Activated CD8-positive, alpha-beta memory T cell treated with anti-CD3 and anti-CD28 coated beads for 24 hours (primary cell): ENCODE results near the gene MFAP4.

Experiments
- DNase-seq: peaks from one replicate; pipeline ENCODE4 v3.0.0-alpha.2; 2020

The MFAP4 gene

DNA sequence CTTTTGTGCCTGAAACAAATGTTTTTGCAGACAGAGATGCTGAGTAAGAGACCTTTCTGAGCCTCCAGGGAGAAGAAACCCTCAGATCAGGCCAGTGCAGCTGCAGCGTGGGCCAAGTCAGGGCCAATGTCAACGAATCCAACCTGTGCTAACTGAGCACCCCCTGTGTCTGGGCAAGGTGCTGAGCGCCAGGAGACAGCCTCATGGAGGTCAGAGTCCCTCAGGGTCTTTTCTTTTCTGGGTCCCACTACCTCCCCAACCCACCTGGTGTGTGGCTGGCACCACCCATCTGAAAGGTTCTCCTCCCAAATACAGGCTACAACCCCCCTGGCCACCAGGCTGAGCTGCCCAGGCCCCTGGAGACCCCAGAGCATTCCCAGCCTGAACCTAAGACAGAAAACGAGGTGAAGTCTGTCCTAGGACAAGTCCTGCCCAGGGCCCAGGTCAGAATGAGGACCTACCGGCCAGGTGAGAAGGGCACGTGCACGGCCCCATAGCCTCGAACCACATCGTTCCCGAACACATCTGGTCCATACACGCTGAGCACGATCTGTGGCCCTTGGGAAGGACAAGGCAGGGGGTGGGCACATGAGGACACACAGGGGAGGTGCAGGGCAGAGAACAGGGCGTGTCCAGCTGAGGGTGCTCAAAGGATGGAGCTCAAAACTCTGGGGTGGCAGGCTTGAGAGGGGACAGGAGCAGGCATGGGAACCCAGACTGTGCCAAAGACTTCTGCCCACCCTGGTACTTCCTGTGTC lies 39.5 kb downstream of the MFAP4 start:
- DNase-seq: no peak

DNA sequence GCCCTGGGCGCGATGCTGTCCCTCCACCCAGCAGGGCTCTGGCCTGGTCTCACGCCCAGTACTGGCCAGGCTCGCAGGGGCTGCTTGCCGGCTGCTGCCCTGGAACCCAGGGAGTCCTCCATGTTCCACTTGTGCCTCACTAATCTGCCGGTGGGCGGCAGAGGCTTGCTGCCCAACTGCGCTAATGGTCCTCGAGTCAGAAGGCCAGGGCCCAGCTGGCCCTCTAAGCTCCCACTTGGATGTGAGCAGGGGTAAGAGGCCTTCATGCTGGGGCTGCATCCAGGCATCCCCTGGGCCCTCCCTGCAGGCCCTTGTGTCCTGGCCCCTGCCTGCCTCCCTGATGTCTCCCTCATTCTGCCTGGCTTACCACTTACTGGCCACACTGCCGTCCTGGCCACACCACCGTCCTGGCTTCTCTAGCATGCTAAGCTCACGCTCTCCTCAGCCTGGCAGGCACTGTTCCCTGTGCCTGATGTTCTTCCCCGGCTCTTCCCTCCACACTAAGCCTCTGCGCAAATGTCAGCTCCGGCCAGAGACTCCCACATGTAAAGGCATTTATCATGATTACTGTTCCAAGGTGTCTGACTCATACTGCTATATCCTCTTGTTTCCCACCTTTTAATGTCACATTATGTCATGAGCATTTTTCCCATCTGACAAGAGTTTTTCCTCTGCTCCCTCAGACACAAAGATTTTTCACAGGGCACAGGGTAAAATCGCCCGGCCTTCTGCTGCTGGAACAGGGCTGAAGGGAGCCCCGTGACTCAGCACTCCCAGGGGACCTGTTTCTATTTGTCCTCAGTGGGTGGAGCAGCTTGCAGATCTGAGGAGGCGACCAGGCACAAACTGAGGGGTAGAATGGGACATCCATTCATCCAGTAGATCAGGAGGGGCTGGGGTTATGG lies 40.4 kb downstream of the MFAP4 start:
- no peak for DNase-seq

DNA sequence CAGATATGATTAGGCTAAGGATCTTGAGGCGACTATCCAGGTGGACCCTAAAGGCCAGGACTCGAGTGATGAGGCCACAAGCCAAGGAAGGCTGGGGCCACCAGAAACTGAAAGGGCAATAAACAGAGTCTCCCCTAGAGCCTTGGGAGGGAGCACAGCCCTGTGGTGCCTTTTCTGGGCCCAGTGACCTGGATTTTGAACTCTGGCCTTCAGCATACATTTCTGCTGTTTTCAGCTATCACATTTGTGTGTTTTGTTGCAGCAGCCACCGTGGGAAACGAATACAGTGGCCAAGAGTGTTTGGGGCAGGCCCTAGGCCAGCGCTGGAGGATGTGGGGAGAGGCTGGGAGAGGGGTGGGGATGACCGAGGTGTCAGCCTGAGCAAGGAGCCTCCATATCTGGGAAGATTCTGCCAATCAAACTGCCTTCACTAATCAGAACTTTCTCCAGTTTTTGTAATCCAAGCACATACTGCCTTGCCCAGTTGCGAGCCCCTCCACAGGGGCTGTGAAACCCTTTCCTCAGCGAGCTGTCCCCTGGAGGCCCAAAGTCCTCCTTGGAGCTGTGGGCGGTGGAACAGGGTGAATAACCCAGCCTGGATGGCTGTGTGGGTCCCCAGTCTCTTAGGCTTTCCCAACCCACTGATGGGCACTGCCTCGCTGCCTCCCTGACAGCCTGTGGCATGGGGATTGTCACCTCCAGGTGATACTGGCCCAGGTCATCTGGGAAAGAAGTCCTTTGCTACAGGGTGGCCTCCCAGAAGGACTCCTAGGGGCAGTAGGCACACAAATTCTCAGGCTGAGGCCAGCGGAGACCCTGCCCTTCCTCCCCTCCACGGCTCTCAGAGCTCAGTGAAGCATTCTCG lies 41.3 kb downstream of the MFAP4 start:
- DNase-seq: no peak

DNA sequence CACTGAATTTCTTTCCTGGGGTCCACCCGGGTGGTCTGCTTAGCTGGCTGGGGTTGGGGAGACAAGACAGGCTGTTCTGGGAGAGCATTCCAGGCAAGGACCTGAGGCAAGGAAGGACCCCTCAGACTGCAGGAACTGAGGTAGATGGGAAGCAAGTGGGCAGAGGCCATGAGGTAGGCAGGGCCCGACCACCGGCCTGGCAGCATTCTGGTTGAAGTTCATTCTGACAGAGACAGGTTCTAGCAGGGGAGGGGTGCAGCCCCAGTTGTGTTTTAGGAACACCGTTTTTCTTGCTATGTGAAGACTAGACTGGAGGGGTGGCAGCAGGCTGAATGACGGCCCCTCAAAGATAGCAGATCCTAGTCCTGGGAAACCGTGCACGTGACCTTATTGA lies 41.9 kb downstream of the MFAP4 start:
- no peak for DNase-seq

DNA sequence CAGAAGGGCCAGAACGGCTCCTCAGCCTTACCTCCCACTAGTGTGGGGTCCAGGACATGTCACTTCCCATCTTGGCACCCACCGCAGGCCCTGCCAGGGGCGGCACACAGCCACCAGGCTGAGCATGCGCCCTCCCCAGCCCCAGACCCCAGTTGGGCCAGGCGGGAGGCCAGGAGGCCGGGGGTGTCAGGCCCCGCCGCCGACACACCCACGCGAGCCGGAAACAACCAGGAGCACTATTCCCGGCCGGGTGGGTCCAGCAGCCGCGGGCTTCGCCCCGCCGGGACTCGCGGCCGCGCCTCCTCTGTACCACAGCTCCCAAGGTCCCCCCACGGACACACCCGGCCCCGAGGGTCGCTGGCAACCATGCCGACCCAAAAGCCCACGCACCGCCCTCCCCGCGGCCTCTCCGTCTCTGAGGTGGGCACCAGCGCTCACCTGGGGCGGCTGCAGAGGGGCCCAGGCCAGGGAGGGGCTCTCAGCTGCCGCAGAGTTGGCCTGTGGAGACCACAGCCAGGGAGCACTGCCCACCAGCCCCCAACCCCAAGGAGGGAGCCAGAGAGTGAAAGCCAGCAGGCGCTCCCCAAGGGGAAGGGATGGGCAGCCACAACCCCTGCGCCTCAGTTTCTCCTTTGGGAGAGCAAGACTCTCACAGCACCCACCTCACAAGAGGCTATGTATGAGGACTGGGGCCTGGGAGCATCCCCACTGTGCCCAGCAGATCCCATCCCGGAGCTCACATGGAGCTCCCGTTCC lies 42.5 kb downstream of the MFAP4 start:
- DNase-seq: no peak

DNA sequence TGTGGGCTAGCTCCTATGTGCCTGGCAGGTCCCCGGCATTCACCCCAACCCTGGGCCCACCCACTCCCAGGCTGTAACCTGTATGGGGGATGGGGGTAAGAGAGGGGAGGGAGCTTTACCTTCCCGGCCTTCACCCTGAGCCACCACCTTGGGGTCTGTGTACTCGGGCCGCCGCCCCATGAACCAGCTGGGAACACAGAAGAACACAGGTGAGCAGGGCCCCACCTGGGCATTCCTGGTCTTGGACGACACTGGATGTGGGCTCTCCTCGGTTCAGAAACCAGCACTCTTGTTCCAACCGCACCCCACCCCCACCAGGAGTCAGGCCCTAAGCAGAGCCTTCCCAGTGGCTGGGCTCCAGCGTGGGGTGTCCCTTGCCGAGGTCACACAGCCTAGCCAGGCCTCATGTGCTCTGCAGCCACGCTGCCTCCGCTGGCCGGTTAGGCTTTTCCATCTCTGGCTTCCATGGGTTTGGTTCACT lies 43.3 kb downstream of the MFAP4 start:
- DNase-seq: no peak

DNA sequence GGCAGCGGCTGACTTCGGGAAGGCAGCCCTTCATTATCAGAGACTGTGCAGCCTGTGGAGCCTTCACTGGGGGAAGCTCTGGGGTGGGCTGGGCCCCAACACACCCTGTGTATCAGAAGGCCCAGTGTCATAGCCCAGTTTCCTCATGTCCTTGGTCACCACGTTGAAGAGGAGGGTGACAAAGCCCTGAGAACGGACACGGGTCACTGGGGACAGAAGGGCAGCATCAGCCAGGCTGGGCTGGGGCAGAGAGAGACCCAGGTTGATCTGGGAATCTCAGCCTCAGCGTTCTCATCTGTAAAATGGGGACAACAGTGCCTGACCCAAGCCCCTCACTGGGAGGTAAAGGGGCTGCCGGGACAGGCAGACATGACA lies 43.7 kb downstream of the MFAP4 start:
- DNase-seq: no peak

DNA sequence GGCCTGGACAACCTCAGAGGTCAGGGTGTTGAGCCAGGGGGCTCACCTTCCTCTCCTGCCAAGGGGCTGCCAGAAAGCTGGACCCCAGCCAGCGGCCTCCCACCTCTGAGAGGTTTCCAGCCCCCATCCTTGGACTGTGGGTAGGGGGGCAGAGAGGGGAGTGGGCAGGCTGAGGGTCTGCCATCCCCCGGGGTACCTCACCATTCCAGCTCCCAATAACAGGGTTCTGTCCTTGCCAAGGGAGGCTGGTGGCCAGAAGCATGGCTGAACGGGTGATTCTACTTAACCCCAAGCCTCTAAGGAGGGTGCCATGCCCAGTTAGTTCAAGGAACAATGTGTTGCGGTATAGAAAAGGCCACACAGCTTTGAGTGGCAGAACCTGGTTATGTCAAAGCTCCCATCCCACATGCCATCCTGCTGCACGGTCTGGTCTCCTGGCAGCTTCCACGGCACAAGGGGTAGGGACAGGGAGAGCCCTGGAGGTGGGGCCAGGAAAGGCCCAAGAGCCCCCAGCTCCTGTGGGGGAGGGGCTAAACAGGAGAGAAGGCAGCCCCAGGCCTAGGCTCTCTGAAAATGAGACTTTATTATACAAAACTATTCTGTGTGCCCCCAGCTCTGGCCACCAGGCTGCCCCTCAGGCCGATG lies 44.3 kb downstream of the MFAP4 start:
- DNase-seq: no peak

DNA sequence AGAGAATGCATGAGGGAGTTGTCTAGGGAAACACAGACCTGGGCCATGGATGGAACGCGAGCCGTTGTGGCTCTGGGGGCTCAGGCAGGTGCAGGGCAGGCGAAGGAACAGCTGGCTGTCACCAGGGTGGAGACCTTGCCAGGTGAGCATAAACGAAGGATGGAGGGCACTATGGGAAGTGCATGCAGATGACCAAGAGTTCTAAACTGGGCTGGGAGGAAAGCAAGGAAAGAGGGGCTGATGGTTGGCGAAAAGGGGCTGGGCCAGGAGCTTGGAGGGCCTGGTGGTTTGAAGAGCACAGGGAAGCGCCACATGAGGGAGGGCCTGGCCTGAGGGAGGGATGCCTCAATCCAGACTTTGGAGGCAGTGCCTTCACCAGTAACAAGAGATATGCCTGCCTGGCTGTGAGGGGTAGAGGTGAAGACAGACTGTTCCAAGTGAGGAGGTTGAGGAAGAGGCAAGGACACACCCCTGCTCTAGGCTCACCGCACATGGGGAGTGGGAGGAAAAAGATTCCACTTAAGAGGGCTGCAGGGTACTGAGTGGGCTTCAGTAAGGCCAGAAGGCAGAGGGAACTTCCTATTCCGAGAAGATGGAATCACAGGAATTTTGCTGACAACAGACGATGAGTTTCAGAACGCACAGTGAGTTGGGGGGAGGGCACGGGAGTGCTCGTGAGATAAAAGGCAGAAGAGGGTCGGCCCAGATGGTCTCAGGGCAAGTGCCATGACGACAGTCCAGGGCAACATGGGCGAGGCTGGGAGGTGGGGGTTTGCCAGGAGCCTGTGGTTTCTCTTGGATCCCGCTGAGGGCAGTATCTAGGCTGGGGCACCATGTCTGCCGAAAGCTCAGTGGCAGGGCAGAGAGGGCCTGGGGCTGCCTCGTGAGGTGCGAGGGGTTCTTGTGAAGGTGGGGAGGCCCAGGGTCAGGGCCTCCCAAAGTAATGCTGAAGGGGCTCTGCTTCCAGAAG lies 45.1 kb downstream of the MFAP4 start:
- no peak for DNase-seq

DNA sequence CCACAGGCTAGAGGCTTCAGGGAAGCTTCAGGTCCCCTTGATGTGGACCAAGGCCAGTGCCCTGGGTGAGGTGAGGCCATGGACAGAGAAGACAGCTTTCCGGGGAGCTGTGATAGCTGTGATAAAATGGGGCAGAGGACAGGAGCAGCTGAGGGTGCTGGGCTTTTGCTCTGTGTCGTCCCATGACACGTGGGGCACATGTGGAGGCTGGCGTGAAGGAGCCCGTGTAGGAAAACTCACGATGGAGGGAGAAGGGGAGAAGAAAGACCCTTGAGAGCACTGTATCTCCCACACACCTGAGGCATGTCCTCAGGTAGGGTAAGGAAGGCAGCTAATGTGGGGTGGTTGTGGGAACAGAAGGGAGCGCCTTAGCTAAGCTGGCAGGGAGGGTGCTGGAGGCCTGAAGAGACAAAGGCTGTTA lies 45.8 kb downstream of the MFAP4 start:
- DNase-seq: no peak

DNA sequence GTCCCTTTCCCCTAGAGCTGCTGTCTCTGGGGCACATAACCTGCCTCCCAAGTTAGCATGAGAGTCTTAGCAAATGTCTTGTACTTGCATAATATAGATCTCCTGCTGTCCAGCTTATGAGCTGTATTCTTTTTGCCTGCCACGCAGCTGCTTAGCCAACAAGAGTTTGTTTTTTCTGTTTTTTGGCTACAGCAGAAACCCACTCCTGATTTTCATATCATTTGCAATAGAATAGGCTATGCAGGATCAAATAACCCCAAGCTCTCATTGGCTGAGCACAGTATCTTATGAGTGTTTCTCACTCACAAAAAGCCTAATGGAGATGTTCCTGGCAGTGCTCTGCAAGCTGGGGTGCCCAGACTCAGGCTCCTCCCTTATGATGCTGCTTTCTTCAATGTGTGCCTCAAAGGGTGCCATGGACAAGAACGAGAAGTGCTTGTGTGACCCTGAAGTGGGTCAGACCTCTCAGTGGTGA lies 47.6 kb downstream of the MFAP4 start:
- DNase-seq: no peak

DNA sequence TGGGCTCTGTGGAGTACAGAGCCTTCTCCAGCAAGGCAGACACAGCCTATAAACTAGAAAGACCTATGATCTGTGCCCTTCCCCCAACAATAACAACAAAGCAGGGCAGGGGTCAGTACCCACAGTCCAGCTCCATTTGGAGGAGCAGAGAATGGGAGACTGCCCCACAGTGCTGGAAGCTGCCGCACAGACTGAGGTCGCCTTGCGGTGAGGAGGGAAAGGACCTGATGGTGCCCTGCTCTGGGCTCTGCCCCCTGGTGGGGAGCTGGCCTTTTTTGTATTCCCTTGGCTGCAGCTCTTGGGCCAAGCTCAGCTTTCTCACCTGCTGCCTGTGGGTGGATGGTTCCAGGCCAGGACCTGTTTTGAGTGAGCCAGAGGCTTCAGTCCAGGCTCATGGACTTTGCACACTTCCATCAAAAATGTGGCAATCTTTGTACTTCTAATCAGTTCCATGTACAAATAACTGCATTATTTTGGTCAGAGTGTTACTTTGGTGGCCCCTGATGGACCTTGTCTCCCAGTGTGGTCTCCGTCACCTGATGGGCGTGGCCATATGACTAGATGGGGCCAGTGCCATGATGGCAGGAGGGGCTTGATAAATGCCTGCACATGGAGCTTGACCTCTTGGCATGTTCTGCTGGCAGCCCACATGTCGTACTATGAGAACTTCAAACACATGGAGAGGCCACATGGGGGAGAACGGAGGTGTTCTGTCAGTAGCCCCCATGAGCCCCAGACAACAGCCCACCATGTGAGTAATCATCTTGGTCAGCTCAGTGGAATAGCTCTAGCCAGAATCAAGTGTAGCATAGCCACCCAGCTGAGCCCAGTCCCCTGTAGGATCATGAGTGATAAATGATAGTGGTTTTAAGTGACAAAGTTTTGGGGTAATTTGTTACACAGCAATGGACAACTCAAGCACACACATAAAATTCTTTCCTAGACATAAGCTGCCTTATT lies 48.7 kb downstream of the MFAP4 start:
- peak; percentile 78 for DNase-seq

DNA sequence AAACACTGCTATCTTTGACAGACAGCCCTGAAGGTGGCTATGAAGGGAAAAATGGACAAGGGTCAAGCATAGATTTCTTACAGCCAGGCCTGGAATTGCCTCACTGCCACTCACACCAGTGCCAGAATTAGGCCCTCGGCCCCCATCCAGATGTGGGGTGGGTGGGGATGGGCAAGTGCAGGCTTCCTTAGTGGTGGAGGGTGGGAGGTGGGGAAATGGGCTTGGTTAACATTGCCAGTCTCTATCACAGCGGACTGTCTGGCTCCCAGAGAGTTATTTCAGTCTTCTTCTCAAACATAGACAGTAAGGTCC lies 49.3 kb downstream of the MFAP4 start:
- DNase-seq: no peak

DNA sequence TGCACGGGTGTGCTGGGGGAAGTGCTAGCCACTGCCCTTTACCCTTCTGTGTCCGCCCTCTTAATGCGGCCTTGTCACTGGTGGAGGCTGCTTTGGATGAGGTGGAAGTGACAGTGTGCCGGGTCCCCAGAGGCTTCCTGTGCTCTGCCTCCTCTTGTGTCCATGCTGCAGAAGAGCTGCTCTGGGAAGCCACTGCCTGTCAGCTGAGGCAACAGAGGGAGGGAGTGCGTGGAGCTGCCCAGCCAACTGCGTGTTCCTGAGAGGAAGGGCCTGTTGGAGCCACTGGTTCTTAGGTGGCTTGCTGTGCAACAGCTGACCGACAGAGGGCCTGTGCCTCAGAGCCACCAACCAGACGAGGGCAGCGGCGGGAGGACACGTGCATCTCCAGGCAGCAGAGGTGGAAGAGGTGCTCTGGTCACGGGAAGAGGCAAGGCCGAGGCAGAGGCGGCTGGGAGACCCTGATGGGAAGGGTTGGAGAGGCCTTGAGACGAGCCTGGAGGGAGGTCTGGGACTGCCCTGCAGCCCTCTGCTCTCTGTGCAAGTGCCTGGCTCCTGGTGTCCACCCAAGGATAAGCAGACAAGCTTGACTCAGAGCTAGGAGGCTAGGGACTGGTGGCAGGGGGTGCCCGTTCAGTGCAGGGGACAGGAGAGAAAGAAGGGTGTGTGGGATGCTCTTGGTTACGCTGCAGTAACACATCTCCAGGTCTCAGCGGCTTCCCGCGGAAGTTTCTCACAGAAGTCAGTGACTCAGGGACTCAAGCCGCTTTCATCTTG lies 49.9 kb downstream of the MFAP4 start:
- no peak for DNase-seq

DNA sequence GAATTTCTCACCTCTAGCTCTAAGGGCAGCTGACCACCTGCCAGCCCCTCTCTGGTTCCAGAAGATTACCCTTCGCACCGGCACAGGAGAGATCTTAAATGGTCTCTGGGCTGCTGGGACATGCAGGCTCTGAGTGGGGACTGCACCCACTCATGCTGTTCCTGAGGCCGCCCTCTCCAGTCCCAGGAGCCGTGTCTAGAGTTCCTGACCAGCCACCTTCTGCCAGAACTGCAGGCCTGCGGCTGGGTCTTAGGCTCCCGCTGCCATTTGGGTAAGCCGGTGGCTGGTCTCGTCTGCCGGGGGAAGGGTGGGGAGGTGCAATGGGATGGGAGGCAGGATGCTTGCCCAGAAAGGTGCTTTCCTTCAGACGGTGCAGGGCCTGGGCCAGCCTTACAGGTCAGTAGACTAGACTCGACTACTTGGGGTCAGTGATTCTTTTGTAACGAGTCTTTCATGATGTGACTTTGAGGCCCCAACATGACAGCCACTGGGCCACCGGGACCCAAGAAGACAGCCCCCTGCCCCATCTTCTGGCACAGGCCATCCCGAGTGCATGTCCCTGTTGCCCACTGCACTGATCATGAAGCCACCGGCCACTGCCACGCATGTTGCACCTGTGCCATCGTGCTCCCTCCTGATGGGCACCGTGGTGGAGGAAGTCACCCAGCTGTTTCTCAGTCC lies 50.9 kb downstream of the MFAP4 start:
- DNase-seq: no peak

DNA sequence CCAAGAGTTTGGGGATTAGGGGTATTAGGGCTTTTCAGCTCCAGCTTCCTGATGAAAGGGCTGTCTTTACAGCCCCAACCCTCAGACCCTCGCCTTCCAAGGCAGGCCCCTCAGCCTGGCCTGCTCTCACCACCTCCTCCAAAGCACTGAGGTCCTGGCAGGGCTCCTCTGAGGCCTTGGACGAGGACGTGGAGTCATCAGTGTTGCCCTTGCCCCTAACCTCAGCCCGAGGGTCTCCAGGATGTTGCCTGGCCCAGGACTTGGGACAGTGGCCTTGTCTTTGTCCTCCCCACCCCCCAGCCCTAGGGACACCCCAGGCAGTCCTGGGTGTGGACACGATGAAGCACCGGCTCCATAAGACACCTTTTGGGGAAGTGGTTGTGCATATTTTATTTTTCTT lies 52.7 kb downstream of the MFAP4 start:
- no peak for DNase-seq

DNA sequence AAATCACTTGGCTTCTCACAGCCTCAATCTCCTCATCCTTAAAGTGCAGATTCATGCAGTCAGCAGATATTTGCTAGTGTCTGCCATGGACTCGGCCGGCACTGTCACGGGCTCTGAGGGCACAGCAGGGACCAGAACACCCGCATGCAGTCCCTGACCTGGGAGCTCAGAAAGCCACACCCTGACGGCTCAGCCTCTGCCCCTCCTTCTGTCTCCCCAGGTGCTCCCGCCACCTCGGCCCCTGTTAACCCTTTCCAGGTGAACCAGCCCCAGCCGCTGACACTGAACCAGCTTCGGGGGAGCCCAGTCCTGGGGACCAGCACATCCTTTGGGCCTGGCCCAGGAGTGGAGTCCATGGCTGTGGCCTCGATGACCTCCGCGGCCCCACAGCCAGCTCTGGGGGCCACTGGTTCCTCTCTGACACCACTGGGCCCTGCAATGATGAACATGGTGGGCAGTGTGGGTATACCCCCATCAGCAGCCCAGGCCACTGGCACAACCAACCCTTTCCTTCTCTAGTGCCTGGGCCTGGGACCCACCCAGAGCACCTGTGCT lies 53.2 kb downstream of the MFAP4 start:
- DNase-seq: no peak
